Measurements from ENCODE around the gene SNED1. TPM values are rescaled to one million over a fixed set of nuclear protein-coding genes. Genes with fewer than 3 reads are reported as not detected.

The SNED1 gene
- total and polyA plus RNA-seq, 12 donors, result 3.9 to 12.7 (median 6.3) TPM

DNA sequence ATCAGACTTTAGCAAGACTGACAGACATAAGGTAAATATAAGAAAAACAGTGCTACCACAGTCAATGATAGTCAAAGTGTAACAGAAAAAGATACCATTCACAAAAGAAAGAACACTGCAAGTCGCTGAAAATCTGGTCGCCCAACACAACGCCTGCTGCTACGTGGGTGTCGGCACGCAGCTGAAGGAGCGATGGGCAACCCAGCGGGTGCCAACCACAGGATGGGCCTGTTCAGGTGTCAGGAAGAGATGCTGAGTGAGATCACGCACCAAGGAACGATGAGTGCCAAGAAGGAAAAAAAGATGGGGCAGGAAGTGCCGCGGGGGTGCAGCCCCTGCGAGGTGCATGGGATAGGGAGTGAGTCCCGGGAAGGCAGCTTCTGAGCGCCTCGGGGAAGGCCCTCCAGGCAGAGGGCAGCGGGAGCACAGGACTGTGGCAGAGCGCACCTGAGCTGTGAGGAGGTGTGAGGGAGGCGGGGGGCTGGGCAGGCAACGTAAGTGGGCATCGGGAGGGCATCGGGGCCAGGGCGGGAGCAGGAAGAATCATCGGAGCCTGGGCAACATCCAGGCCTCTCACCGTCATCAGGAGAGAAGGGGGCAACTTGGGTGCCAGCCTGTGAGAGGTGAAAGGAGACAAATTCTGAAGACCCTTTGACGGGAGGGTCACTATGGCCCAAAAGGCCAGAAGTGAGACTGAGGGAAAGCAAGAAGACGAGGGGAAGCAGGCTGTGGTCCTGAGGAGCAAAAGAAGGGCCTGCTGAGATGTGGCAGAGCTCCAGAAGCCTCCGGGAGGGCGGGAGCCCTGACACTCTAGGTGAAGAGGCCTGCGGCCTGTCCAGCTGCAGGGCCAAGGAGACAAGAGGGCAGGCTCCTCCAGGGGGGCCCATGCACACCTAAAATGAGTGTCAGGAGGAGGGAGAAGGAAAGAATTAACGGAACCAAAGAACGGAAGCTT is 118.5 kb downstream of the SNED1 start:
- Histone ChIP-seq H3K36me3 (peaks cover 0 to 10% (median 0%) of the 10 kb centered on the region in 9 donors), H3K27me3 (no peaks in the 10 kb centered on the region), H3K27ac (no peak overlapping the region), H3K4me1 (no peaks in the 10 kb centered on the region), H3K4me3 (no peak overlapping the region), H3K9me3 (peaks cover 0 to 8% (median 0%) of the 10 kb centered on the region in 11 donors)
- TF ChIP-seq CTCF (IDR thresholded peaks at IDR 0.05), result no peak
- DNase-seq (no peak), ATAC-seq (no peak)
- 90 to 95% methylated on average over 32 of the region's 32 CpGs for WGBS, 2 donors
- intact Hi-C loops (cut with DNase I), result no loop called here

DNA sequence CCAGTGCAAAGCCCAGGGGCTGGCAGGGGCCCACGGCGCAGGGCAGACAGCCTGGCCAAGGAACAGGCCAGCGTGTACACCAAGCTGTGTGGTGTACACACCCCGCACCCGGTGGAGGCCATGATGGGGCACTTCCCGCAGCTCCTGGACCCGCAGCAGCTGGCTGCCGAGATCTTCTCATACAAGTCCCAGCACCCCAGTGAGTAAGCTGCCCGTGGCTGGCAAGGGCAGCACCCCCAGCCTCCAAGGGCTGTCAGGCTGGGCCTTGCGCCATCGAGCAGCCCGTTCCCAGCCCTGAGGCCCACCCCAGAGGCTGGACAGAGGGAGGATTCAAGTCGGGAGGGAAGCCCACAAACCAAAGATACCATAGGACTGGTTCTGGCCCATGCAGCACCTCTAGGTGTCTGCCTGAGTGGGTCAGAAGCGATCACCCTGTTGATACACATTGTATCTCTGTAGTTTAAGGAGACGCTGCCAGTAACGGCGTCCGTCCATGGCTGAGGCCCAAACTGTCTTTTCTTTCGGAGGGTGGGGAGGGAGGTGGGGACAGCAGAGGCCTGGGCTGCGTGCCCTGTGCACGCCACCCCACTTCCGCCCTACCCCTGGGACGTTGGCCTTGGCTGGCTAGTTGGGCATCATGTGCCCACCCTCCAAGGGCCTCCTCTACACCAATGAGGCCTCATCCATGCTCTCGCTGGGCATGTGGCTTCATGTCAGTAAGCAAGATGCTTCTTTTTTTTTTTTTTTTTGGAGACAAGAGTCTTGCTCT is 120.5 kb downstream of the SNED1 start:
- 93 to 94% methylated on average over 24 of the region's 24 CpGs for WGBS, 2 donors
- no peak for DNase-seq
- intact Hi-C loops (cut with DNase I), result no loop called here
- Histone ChIP-seq H3K27ac (no peak overlapping the region), H3K4me3 (no peak overlapping the region), H3K9me3 (peaks cover 0 to 8% (median 0%) of the 10 kb centered on the region in 11 donors), H3K36me3 (peaks cover 0 to 10% (median 0%) of the 10 kb centered on the region in 9 donors), H3K4me1 (no peaks in the 10 kb centered on the region), H3K27me3 (no peaks in the 10 kb centered on the region)
- no peak for ATAC-seq
- TF ChIP-seq CTCF (IDR thresholded peaks at IDR 0.05), result no peak

- no peak for TF ChIP-seq CTCF (IDR thresholded peaks at IDR 0.05)
- 99 to 100% methylated on average over 2 of the region's 2 CpGs for WGBS, 2 donors
- H3K4me1 ChIP-seq, result no peaks in the 10 kb centered on the region
- H3K27me3 ChIP-seq, result no peaks in the 10 kb centered on the region
- H3K36me3 ChIP-seq, result peaks cover 0 to 4% (median 0%) of the 10 kb centered on the region in 9 donors
- ATAC-seq (no peak), DNase-seq (no peak)
- no peak overlapping the region for H3K27ac ChIP-seq
- H3K4me3 ChIP-seq, result no peak overlapping the region
- H3K9me3 ChIP-seq, result peaks cover 0 to 8% (median 0%) of the 10 kb centered on the region in 11 donors
- intact Hi-C loops (cut with DNase I), result no loop called here
These were observed 122.0 kb downstream of the SNED1 start for GRCh38 chr2:241120440-241120839.

GRCh38 chr2:241121008-241121407 is 122.6 kb downstream of the SNED1 start:
- H3K4me3 ChIP-seq, result no peak overlapping the region
- WGBS, 2 donors, result 93 to 94% methylated on average over 5 of the region's 5 CpGs
- peaks cover 0 to 8% (median 0%) of the 10 kb centered on the region in 11 donors for H3K9me3 ChIP-seq
- ATAC-seq, result no peak
- no peaks in the 10 kb centered on the region for H3K27me3 ChIP-seq
- no peak overlapping the region for H3K27ac ChIP-seq
- intact Hi-C loops (cut with DNase I), result no loop called here
- TF ChIP-seq CTCF (IDR thresholded peaks at IDR 0.05), result no peak
- H3K36me3 ChIP-seq, result peaks cover 0 to 4% (median 0%) of the 10 kb centered on the region in 9 donors
- DNase-seq, result no peak
- no peaks in the 10 kb centered on the region for H3K4me1 ChIP-seq
